Calu3 (cell line): ENCODE measurements around the gene AACS. TPM values are rescaled to one million over a fixed set of nuclear protein-coding genes. Genes with fewer than 3 reads are reported as not detected.

Source experiments
- BruUV-seq: library from RNA; stranded (reverse); fragments of 400-500 nt; replicated peaks from 2 replicates; lab custom pipeline; 2021; lab: Mats Ljungman, UMichigan
- CTCF ChIA-PET: fragments of 300-600 bp; sonication (Branson Sonifier 250); formaldehyde crosslinking; loops from one replicate; lab custom pipeline; 2022; ENCODE audit warnings: antibody characterized with exemption; lab: Charles Lee
- DNase-seq: peaks from one replicate; pipeline ENCODE4 v3.0.0; 2022
- H3K27ac Mint-ChIP-seq: one replicate; pipeline ENCODE4 v1.8.0; 2022; ENCODE audit warnings: mixed read lengths; ENCODE audit not compliant: unreplicated experiment
- H3K27me3 Mint-ChIP-seq: one replicate; pipeline ENCODE4 v1.8.0; 2022; ENCODE audit warnings: mixed read lengths; ENCODE audit not compliant: unreplicated experiment
- H3K36me3 Mint-ChIP-seq: one replicate; pipeline ENCODE4 v1.8.0; 2022; ENCODE audit warnings: mild to moderate bottlenecking, moderate library complexity, mixed read lengths; ENCODE audit not compliant: insufficient read depth, unreplicated experiment
- H3K4me1 Mint-ChIP-seq: one replicate; pipeline ENCODE4 v1.8.0; 2022; ENCODE audit warnings: mild to moderate bottlenecking, low read depth, mixed read lengths; ENCODE audit not compliant: unreplicated experiment
- H3K4me3 Mint-ChIP-seq: one replicate; pipeline ENCODE4 v1.8.0; 2022; ENCODE audit warnings: mild to moderate bottlenecking, low read depth, moderate library complexity, mixed read lengths; ENCODE audit not compliant: unreplicated experiment
- H3K9me3 Mint-ChIP-seq: one replicate; pipeline ENCODE4 v1.8.0; 2022; ENCODE audit warnings: low read depth, mixed read lengths; ENCODE audit not compliant: unreplicated experiment
- intact Hi-C: fragments of 100-400 bp; cut with micrococcal nuclease; formaldehyde crosslinking; loops from one replicate; pipeline ENCODE4 v1.10.0; 2022; ENCODE audit not compliant: unreplicated experiment
- total RNA-seq: library from RNA; stranded (reverse); gene quantifications from 2 replicates; pipeline ENCODE4 v1.2.3, GENCODE V29; 2022
- TF ChIP-seq, protein P1 (sequence below): fragments of 200-600 bp; IDR thresholded peaks from one replicate; pipeline ENCODE4 v1.8.0; 2022; ENCODE audit warnings: antibody characterized with exemption; ENCODE audit not compliant: unreplicated experiment

AACS gene
- total RNA-seq, 1 experiment from 2014 or later: 39.2 TPM

GRCh38 chr12:125065919-125066570 lies 810 bp downstream of the AACS start:
- Mint-ChIP-seq H3K4me3 (peak overlapping the region; percentile 89), H3K27me3 (no peaks in the 10 kb centered on the region), H3K36me3 (peaks cover 30% of the 10 kb centered on the region), H3K9me3 (no peaks in the 10 kb centered on the region), H3K4me1 (peaks cover 14% of the 10 kb centered on the region), H3K27ac (peak overlapping the region; percentile 27)
- CTCF ChIA-PET: interaction anchor here (0.6 to 1.2 kb wide), 3 partner anchors 17 to 93 kb away, joined by 3 read pairs; no protein-coding TSS in a partner anchor
- TF ChIP-seq, protein P1, sequence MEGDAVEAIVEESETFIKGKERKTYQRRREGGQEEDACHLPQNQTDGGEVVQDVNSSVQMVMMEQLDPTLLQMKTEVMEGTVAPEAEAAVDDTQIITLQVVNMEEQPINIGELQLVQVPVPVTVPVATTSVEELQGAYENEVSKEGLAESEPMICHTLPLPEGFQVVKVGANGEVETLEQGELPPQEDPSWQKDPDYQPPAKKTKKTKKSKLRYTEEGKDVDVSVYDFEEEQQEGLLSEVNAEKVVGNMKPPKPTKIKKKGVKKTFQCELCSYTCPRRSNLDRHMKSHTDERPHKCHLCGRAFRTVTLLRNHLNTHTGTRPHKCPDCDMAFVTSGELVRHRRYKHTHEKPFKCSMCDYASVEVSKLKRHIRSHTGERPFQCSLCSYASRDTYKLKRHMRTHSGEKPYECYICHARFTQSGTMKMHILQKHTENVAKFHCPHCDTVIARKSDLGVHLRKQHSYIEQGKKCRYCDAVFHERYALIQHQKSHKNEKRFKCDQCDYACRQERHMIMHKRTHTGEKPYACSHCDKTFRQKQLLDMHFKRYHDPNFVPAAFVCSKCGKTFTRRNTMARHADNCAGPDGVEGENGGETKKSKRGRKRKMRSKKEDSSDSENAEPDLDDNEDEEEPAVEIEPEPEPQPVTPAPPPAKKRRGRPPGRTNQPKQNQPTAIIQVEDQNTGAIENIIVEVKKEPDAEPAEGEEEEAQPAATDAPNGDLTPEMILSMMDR: no peak
- BruUV-seq: no TSS peak
- intact Hi-C loops: no loop called here
- peak; percentile 8 for DNase-seq

GRCh38 chr12:125068391-125068790 lies 3.2 kb downstream of the AACS start:
- DNase-seq: no peak
- CTCF ChIA-PET: interaction anchor here (0.7 kb wide), 1 partner anchor 118 kb away, joined by 3 read pairs; the partner anchor contains the start of gene TMEM132B
- no peaks in the 10 kb centered on the region for H3K9me3 Mint-ChIP-seq
- peaks cover 14% of the 10 kb centered on the region for H3K4me1 Mint-ChIP-seq
- intact Hi-C loops: no loop called here
- H3K27ac Mint-ChIP-seq: no peak overlapping the region
- no peaks in the 10 kb centered on the region for H3K27me3 Mint-ChIP-seq
- TF ChIP-seq, protein P1: no peak
- H3K4me3 Mint-ChIP-seq: no peak overlapping the region
- BruUV-seq: no TSS peak
- peaks cover 37% of the 10 kb centered on the region for H3K36me3 Mint-ChIP-seq

GRCh38 chr12:125069616-125070015 lies 4.4 kb downstream of the AACS start:
- Mint-ChIP-seq H3K27me3 (no peaks in the 10 kb centered on the region), H3K4me1 (peaks cover 14% of the 10 kb centered on the region), H3K4me3 (no peak overlapping the region), H3K27ac (no peak overlapping the region), H3K9me3 (no peaks in the 10 kb centered on the region), H3K36me3 (peaks cover 32% of the 10 kb centered on the region)
- TF ChIP-seq, protein P1: no peak
- intact Hi-C loops: no loop called here
- BruUV-seq: no TSS peak
- DNase-seq: no peak
- CTCF ChIA-PET: interaction anchor here (0.8 kb wide), 1 partner anchor 31 kb away, joined by 3 read pairs; no protein-coding TSS in a partner anchor

DNA sequence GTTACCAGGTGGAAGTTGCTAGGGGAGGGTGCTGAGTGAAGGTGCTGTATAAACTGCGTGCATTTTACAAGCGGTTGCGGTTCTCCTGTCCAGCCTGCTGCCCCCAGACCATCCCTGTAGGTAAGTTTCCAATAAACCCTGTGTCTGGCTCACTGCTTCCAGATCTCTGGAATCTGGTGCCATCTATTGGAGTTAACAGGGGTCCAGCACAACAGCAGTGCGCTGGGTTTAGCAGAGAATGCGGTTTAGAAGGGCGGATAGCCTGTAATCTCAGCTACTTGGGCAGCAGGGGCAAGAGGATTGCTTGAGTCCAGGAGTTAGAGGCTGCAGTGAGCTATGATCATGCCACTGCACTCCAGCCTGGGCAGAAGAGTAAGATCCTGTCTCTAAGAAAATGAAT lies 4.9 kb downstream of the AACS start:
- Mint-ChIP-seq H3K9me3 (no peaks in the 10 kb centered on the region), H3K27me3 (no peaks in the 10 kb centered on the region), H3K4me1 (peaks cover 14% of the 10 kb centered on the region), H3K4me3 (no peak overlapping the region), H3K36me3 (peaks cover 30% of the 10 kb centered on the region), H3K27ac (no peak overlapping the region)
- TF ChIP-seq, protein P1: no peak
- CTCF ChIA-PET: interaction anchor here (0.8 kb wide), 1 partner anchor 31 kb away, joined by 3 read pairs; no protein-coding TSS in a partner anchor
- intact Hi-C loops: no loop called here
- no peak for DNase-seq
- BruUV-seq: no TSS peak
